Upper lobe of left lung (tissue), 6 donors: ENCODE results near the gene C12orf57. TPM values are rescaled to one million over a fixed set of nuclear protein-coding genes. Genes with fewer than 3 reads are reported as not detected.

ENCODE experiments used
- ATAC-seq, 2 donors: fragments of 200-7000 bp; cut with Tn5 transposase; one replicate each; pipeline ENCODE4 v1.9.1; 2022; ENCODE audit warnings: mild to moderate bottlenecking in 2 of 2, moderate library complexity in 2 of 2; ENCODE audit not compliant: low FRiP score in 2 of 2
- DNase-seq, 2 donors: peaks; one replicate each; pipeline ENCODE4 v3.0.0-alpha.2; 2019 to 2020
- H3K27ac ChIP-seq, 4 donors: fragments of 200-600 bp; sonication (generic); one replicate each; pipeline ENCODE4 v1.5.1; 2016 to 2019
- H3K27me3 ChIP-seq, 4 donors: fragments of 200-600 bp; sonication (generic); one replicate each; pipeline ENCODE4 v1.5.1; 2017 to 2019
- H3K36me3 ChIP-seq, 4 donors: fragments of 200-600 bp; sonication (generic); one replicate each; pipeline ENCODE4 v1.5.1; 2016 to 2019
- H3K4me1 ChIP-seq, 4 donors: fragments of 200-600 bp; sonication (generic); one replicate each; pipeline ENCODE4 v1.5.1; 2018 to 2019
- H3K4me3 ChIP-seq, 4 donors: fragments of 200-600 bp; sonication (generic); one replicate each; pipeline ENCODE4 v1.5.1; 2017 to 2019; ENCODE audit warnings: mild to moderate bottlenecking in 2 of 4, moderate library complexity in 1 of 4
- H3K9me3 ChIP-seq, 4 donors: fragments of 200-600 bp; sonication (generic); one replicate each; pipeline ENCODE4 v1.5.1; 2018 to 2019
- CTCF ChIP-seq, 6 experiments: fragments of 450-650 bp in 4 of 6; fragments of 200-600 bp in 2 of 6; sonication (generic) in 2 of 6; IDR thresholded peaks; one replicate each; pipeline ENCODE4 v1.5.1; 2016 to 2019; ENCODE audit warnings: antibody characterized with exemption in 6 of 6
- EP300 ChIP-seq, 4 donors: sonication (generic); formaldehyde crosslinking; IDR thresholded peaks; one replicate each; pipeline ENCODE4 v1.5.1; 2017; ENCODE audit warnings: antibody characterized with exemption in 4 of 4, control low read depth in 2 of 4
- POLR2A ChIP-seq, 4 donors: fragments of 450-650 bp; IDR thresholded peaks; one replicate each; pipeline ENCODE4 v1.5.1; 2016 to 2017; ENCODE audit warnings: antibody characterized with exemption in 4 of 4, mild to moderate bottlenecking in 2 of 4
- POLR2AphosphoS5 ChIP-seq, 2 donors: sonication (generic); formaldehyde crosslinking; IDR thresholded peaks; one replicate each; pipeline ENCODE4 v1.5.1; 2017; ENCODE audit warnings: antibody characterized with exemption in 2 of 2
- WGBS, 2 donors: methylation state at CpG; one replicate each; pipeline ENCODE4 v1.1.5; 2017 to 2018; 5-methylcytosine and 5-hydroxymethylcytosine counted together
- total RNA-seq, 6 donors: library from RNA; depleted of rRNA in 4 of 6; stranded (reverse); fragments of >200 nt in 4 of 6; gene quantifications; one replicate each; pipeline versions ENCODE4 v1.1.0 to v1.2.1, GENCODE V29; 2016 to 2021
- donor health status: DM: no; HTN: no; CAD: no; lungs with moderate emphysema.
- donor health status: DM: no; HTN: yes; CAD: no; lungs with severe emphysema.

The C12orf57 gene
- total RNA-seq, 6 donors from 2014 or later, result 83.8 to 291 (median 179) TPM

- TF ChIP-seq EP300 (IDR thresholded peaks at IDR 0.05) (no peak), POLR2AphosphoS5 (IDR thresholded peaks at IDR 0.05) (no peak), POLR2A (IDR thresholded peaks at IDR 0.05) (no peak), CTCF (IDR thresholded peaks at IDR 0.05) (no peak)
- peak overlapping the region in 1 of 4 donors; percentile 29 for H3K4me3 ChIP-seq
- H3K9me3 ChIP-seq, result no peaks in the 10 kb centered on the region
- 75 to 83% methylated on average over 25 to 28 of the region's 28 CpGs for WGBS, 2 donors
- peak overlapping the region; percentile 71 to 91 (median 88) for H3K27ac ChIP-seq
- ATAC-seq (no peak), DNase-seq (no peak)
- no peaks in the 10 kb centered on the region for H3K27me3 ChIP-seq
- peaks cover 0 to 24% (median 16%) of the 10 kb centered on the region in 4 donors for H3K36me3 ChIP-seq
- peaks cover 67 to 96% (median 85%) of the 10 kb centered on the region in 4 donors for H3K4me1 ChIP-seq
Observed at GRCh38 chr12:6957741-6958608, 14.2 kb downstream of the C12orf57 start.

- peak overlapping the region in 2 of 4 donors; percentile 13 to 29 for H3K4me3 ChIP-seq
- H3K9me3 ChIP-seq, result no peaks in the 10 kb centered on the region
- ATAC-seq (no peak), DNase-seq (no peak)
- H3K27ac ChIP-seq, result peak overlapping the region; percentile 71 to 91 (median 88)
- WGBS, 2 donors, result 64 to 66% methylated on average over 7 to 10 of the region's 10 CpGs
- H3K27me3 ChIP-seq, result no peaks in the 10 kb centered on the region
- H3K36me3 ChIP-seq, result peaks cover 0 to 24% (median 16%) of the 10 kb centered on the region in 4 donors
- peaks cover 67 to 92% (median 85%) of the 10 kb centered on the region in 4 donors for H3K4me1 ChIP-seq
- no peak for TF ChIP-seq POLR2A (IDR thresholded peaks at IDR 0.05)
- no peak for TF ChIP-seq EP300 (IDR thresholded peaks at IDR 0.05)
- no peak for TF ChIP-seq CTCF (IDR thresholded peaks at IDR 0.05)
- no peak for TF ChIP-seq POLR2AphosphoS5 (IDR thresholded peaks at IDR 0.05)
Observed at GRCh38 chr12:6958609-6959057, 14.8 kb downstream of the C12orf57 start.

- Histone ChIP-seq H3K4me1 (peaks cover 66 to 87% (median 79%) of the 10 kb centered on the region in 4 donors), H3K36me3 (peaks cover 0 to 24% (median 16%) of the 10 kb centered on the region in 4 donors), H3K27ac (peak overlapping the region; percentile 71 to 91 (median 88)), H3K9me3 (no peaks in the 10 kb centered on the region), H3K27me3 (no peaks in the 10 kb centered on the region), H3K4me3 (peak overlapping the region in 2 of 4 donors; percentile 13 to 29)
- peak in 1 of 2 donors; percentile 39 for ATAC-seq
- no peak for DNase-seq
- WGBS, 2 donors, result 53 to 60% methylated on average over 16 to 24 of the region's 24 CpGs
- TF ChIP-seq CTCF (IDR thresholded peaks at IDR 0.05), result no peak
- TF ChIP-seq POLR2A (IDR thresholded peaks at IDR 0.05), result peak in 2 of 4 donors; percentile 47 to 53
- peak; percentile 44 to 52 for TF ChIP-seq POLR2AphosphoS5 (IDR thresholded peaks at IDR 0.05)
- TF ChIP-seq EP300 (IDR thresholded peaks at IDR 0.05), result peak in 1 of 4 donors; percentile 3
Observed at GRCh38 chr12:6959058-6959804, 15.4 kb downstream of the C12orf57 start.

- DNase-seq (no peak), ATAC-seq (no peak)
- peak overlapping the region; percentile 89 to 96 (median 90) for H3K27ac ChIP-seq
- H3K9me3 ChIP-seq, result no peaks in the 10 kb centered on the region
- H3K4me1 ChIP-seq, result peaks cover 64 to 88% (median 79%) of the 10 kb centered on the region in 4 donors
- no peaks in the 10 kb centered on the region for H3K27me3 ChIP-seq
- 78 to 91% methylated on average over 6 to 20 of the region's 26 CpGs for WGBS, 2 donors
- H3K36me3 ChIP-seq, result peaks cover 0 to 21% (median 16%) of the 10 kb centered on the region in 4 donors
- H3K4me3 ChIP-seq, result peak overlapping the region in 1 of 4 donors; percentile 13
- TF ChIP-seq POLR2AphosphoS5 (IDR thresholded peaks at IDR 0.05), result no peak
- TF ChIP-seq CTCF (IDR thresholded peaks at IDR 0.05), result no peak
- TF ChIP-seq EP300 (IDR thresholded peaks at IDR 0.05), result no peak
- TF ChIP-seq POLR2A (IDR thresholded peaks at IDR 0.05), result no peak
Observed at GRCh38 chr12:6959805-6960592, 16.2 kb downstream of the C12orf57 start.
